GM12801 (cell line): ENCODE data around the gene ANGEL1.

ENCODE experiments used
- TF ChIP-seq, protein P1 (sequence below): IDR thresholded peaks from one replicate; pipeline ENCODE4 v1.5.1; 2011; ENCODE audit warnings: control low read depth; ENCODE audit not compliant: insufficient read length; ENCODE audit errors: extremely low read depth

Gene ANGEL1

GRCh38 chr14:76830556-76830955 lies 17.9 kb upstream of the ANGEL1 start:
- TF ChIP-seq, protein P1, sequence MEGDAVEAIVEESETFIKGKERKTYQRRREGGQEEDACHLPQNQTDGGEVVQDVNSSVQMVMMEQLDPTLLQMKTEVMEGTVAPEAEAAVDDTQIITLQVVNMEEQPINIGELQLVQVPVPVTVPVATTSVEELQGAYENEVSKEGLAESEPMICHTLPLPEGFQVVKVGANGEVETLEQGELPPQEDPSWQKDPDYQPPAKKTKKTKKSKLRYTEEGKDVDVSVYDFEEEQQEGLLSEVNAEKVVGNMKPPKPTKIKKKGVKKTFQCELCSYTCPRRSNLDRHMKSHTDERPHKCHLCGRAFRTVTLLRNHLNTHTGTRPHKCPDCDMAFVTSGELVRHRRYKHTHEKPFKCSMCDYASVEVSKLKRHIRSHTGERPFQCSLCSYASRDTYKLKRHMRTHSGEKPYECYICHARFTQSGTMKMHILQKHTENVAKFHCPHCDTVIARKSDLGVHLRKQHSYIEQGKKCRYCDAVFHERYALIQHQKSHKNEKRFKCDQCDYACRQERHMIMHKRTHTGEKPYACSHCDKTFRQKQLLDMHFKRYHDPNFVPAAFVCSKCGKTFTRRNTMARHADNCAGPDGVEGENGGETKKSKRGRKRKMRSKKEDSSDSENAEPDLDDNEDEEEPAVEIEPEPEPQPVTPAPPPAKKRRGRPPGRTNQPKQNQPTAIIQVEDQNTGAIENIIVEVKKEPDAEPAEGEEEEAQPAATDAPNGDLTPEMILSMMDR = no peak

DNA sequence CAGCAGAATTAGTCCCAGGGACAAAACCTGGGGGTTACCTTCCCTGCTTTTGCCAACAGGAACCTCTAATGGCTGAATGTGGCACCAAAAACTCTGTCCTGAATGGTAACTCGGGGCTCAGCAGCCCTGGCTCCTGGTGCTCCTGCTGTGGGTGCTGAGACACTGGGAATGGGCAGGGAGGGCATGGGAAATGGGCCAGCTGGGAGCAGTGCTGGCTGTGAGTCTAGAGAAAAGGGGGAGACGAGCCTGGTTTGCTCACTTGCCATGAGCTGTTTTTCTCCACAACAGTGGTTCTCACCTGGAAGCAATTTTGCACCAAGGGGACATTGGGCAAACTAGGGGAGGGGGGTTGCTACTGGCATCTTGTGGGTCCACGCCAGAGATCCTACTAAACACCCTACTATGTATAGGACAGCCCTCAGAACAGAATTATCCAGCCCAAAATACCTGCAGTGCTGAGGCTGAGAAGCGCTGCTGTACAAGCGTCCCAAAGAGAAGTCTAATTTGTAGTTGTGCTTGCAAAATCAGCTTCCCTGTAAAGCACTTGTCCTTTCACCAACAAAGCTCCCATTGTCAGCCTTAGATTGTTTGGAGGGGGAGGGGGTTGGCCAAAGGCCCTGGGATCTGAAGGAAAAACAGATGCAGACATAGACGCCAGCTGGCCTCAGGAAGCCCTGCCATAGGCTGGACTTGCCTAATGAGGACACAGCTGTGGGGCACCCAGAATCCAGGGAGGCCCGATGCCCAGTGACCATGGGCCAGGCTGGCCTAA lies 17.2 kb upstream of the ANGEL1 start:
- TF ChIP-seq, protein P1 = no peak

DNA sequence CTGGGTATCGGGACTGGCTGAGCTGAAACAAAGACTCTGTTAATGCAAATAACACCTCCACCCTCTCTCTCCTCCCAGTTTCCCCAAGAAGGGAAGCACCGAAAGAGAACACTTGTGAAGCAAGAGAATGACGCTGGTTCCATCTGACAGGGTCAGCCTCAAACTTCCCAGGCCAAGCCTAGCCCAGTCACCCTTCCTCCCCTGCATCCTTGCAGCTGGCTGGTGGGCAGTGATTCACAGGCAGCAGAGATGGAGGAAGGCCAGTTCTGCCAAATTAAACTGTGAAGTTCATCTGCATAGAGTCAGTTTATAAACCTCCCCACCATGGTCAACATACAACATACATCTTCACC lies 16.3 kb upstream of the ANGEL1 start:
- TF ChIP-seq, protein P1 = no peak

DNA sequence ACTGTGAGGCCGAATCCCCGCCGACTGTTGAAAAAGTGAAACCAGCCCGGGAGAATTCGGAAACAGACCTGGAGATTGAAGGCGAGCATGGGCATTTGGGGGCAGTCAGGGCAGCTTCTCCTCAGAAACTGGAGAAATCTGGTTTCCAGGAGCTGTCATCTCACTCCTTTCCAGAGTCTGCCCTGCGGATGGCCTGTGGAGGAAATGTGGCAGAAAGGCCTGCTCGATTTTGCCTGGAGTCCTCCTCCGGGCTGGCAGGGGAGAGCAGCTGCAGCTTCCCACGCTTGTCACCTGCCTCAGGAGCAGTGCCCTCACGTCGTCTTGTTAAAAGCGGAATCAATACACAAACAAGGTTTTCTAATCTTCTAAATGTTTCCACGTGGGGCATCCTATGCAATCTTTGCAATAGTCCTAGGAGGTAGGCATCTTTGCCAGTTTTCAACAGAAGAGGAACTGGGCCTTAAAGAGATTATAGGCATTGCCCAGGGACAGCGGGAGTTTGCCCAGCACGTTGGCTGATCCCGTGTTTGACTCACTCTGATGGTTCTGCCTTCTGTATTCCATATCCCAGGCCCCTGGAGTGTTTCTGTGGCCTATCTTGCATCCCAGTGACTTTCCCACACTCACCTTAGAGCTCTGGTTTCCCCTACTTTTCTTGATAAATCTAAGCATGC lies 15.8 kb upstream of the ANGEL1 start:
- TF ChIP-seq, protein P1 = no peak

GRCh38 chr14:76827696-76828296 lies 15.1 kb upstream of the ANGEL1 start:
- TF ChIP-seq, protein P1 = no peak

DNA sequence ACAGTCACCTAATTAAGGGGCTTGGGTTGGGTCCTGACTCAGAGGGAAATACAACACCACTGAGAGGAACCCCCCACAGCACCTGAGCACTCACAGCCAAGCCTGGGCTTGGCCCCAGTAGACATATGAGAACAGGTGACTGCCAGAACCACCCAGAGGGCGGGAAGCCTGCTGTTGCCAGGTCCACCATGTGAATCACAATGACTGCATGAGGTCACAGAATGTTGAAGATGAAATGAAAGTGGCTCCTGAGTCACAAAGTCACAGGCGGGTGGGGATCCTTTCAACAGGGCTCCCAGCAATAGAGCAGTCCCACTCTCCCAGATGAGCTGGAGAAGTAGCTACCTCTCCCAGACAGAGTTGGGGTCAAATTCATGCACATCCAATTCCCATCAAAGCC lies 13.4 kb upstream of the ANGEL1 start, which contains the start of gene LRRC74A:
TSS of gene LRRC74A (plus strand) at position 287 of the 400 bp plus-strand sequence. CDS start 290 bp downstream, outside the sequence.
- TF ChIP-seq, protein P1 = no peak

- TF ChIP-seq, protein P1 = no peak
These were observed 8.0 kb upstream of the ANGEL1 start for GRCh38 chr14:76820700-76821099.
